Measurements from ENCODE around the gene PNCK. TPM values are rescaled to one million over a fixed set of nuclear protein-coding genes. Genes with fewer than 3 reads are reported as not detected.

The PNCK gene
- total and polyA plus RNA-seq, 2 of the 13 experiments (the other 11 are each of a cell fraction or from before 2014, with no cell fraction given): 33.1 TPM; not detected in 1

GRCh38 chrX:153625271-153626024 lies 48.2 kb downstream of the PNCK start:
- FAIRE-seq (peak; percentile 77), ATAC-seq (no peak; the same call in 2 of the 3 replicates), DNase-seq (ENCODE audit: low spot score) (no peak)
- H3K27ac ChIP-seq (ENCODE audit: extremely low read length, insufficient read depth, low read length): peak overlapping the region; percentile 100
- 7% methylated on average over 3 of the region's 21 CpGs for WGBS (ENCODE audit: low lambda C conversion rate)
- no peak overlapping the region for H2AFZ ChIP-seq (ENCODE audit: low read length)
- peaks cover 94% of the 10 kb centered on the region for H3K4me1 ChIP-seq (ENCODE audit: insufficient read depth, low read length)
- peak overlapping the region; percentile 46 to 77 (median 69); a peak in 5 of 6 replicates for H3K4me3 ChIP-seq (replicated peaks in 1 of 3; ENCODE audit: insufficient read depth in 1 of 3, low read depth in 2 of 3, low read length in 3 of 3)
- ChIA-PET CTCF (ENCODE audit: low intra/inter-chr PET ratio, low total read pairs) (no interaction called here), POLR2A (interaction anchor here (1.4 to 11.8 kb wide), 5 partner anchors 11 to 101 kb away, joined by 5 to 596 read pairs (median 144); partner anchors contain the start of gene DUSP9)
- H3K79me2 ChIP-seq (ENCODE audit: insufficient read depth, low read length): peaks cover 22% of the 10 kb centered on the region
- intact Hi-C loops (cut with micrococcal nuclease; ENCODE audit: unreplicated experiment): no loop called here
- no TSS peak for BruUV-seq (replicated peaks)
- H3K9ac ChIP-seq (ENCODE audit: insufficient read depth, low read depth, low read length): peak overlapping the region; percentile 95
- no peaks in the 10 kb centered on the region for H3K36me3 ChIP-seq (replicated peaks in 1 of 2; ENCODE audit: control insufficient read depth in 1 of 2, insufficient read depth in 2 of 2, low read length in 2 of 2)
- no peaks in the 10 kb centered on the region for H3K27me3 ChIP-seq (ENCODE audit: control insufficient read depth in 1 of 2, insufficient read depth in 2 of 2, low read length in 2 of 2)
- peak overlapping the region; percentile 91 for H3K4me2 ChIP-seq (ENCODE audit: low read depth, low read length)
- no peaks in the 10 kb centered on the region for H4K20me1 ChIP-seq (ENCODE audit: insufficient read depth, low read length)
- in situ Hi-C loops (cut with HindIII; ENCODE audit: extremely low pct_ligation_motif_present, low pct_unique_long_range_greater_than_20kb): no loop called here
- H3K9me3 ChIP-seq (ENCODE audit: low read length): no peaks in the 10 kb centered on the region
- TF ChIP-seq ZFX (CRISPR knock-in tag; IDR thresholded peaks at IDR 0.05; ENCODE audit: low read depth) (peak; percentile 69), ZKSCAN8 (CRISPR knock-in tag; IDR thresholded peaks at IDR 0.05; ENCODE audit: borderline replicate concordance) (no peak), CERS6 (CRISPR knock-in tag; IDR thresholded peaks at IDR 0.05) (no peak), JDP2 (CRISPR knock-in tag; IDR thresholded peaks at IDR 0.05; ENCODE audit: borderline replicate concordance) (no peak), NKX3-1 (CRISPR knock-in tag; IDR thresholded peaks at IDR 0.05) (no peak), ZNF687 (CRISPR knock-in tag; IDR thresholded peaks at IDR 0.05) (peak; percentile 78), CHD4 (IDR thresholded peaks at IDR 0.05; ENCODE audit: borderline replicate concordance, low read length) (no peak), MNT (IDR thresholded peaks at IDR 0.05) (no peak), EP300 (IDR thresholded peaks at IDR 0.05; ENCODE audit: low read depth in 2 of 2, low read length in 2 of 2) (no peak), EP300 (CRISPR knock-in tag; IDR thresholded peaks at IDR 0.05; ENCODE audit: borderline replicate concordance) (no peak), KLF13 (CRISPR knock-in tag; IDR thresholded peaks at IDR 0.05) (no peak), ZNF281 (CRISPR knock-in tag; IDR thresholded peaks at IDR 0.05; ENCODE audit: borderline replicate concordance) (peak; percentile 54; the same call in 1 of the 2 replicates), ZNF616 (CRISPR knock-in tag; IDR thresholded peaks at IDR 0.05; ENCODE audit: low read depth) (no peak)

Measured in HepG2 (cell line).